HG03520 (cell line): ENCODE results near the gene AKIRIN2.

Experiments used
- ATAC-seq: cut with Tn5 transposase; IDR thresholded peaks from one replicate; pipeline ENCODE4 v1.9.1; 2021; ENCODE audit warnings: mild to moderate bottlenecking, moderate library complexity; ENCODE audit not compliant: unreplicated experiment

Gene AKIRIN2

GRCh38 chr6:87701676-87702588, at the start of gene AKIRIN2:
Gene AKIRIN2 (minus strand): TSS chr6:87702233. CDS start chr6:87701684, 549 bp downstream.
- ATAC-seq: peak; percentile 58

DNA sequence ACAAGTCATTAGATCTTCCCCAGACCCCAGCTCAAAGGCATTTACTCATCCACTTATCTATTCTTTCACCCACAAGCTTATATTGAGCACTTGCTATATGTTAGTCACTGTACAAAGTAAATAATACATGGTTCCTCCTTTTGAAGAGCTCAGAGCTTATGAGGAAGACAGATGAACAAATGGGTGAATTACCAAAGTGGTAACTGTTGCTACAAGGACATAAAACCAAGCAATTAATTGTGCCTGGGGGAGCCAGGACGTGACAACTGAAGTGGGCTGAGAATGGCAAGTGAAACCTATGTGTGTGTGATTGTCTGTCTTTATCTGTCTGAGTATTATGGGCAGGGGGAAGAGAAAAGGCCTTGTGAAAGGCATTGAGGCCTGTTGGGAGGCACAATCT, 45.6 kb upstream of the AKIRIN2 start:
- no peak for ATAC-seq

- no peak for ATAC-seq
These were observed 44.1 kb upstream of the AKIRIN2 start for GRCh38 chr6:87745966-87746721.

- ATAC-seq: no peak
These were observed 41.4 kb upstream of the AKIRIN2 start for GRCh38 chr6:87743454-87743853.

GRCh38 chr6:87742106-87742505, 40.1 kb upstream of the AKIRIN2 start:
- ATAC-seq: no peak

- ATAC-seq: no peak
These were observed 39.1 kb upstream of the AKIRIN2 start for GRCh38 chr6:87741001-87741650.

DNA sequence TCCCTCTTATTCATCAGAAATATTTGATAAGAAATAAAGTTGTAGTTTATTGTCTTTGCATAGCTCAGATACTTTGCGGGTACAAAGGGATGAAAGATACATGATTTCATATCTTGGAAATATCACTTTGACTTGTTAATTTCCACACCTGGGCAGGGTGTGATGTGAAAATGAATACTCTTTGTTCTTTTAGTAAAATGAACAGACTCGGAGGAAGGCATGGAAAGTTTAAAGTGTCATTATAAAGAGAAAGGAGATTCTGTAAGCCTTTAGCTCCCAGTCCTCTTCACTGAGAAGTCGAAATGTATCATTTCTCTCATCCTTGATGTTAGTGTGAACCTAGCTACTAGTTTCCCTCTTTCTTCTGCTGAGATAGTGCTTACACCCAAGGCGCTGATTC, 36.7 kb upstream of the AKIRIN2 start:
- ATAC-seq: no peak

GRCh38 chr6:87738000-87738399, 36.0 kb upstream of the AKIRIN2 start:
- no peak for ATAC-seq

GRCh38 chr6:87736809-87737540, 34.9 kb upstream of the AKIRIN2 start:
- no peak for ATAC-seq

DNA sequence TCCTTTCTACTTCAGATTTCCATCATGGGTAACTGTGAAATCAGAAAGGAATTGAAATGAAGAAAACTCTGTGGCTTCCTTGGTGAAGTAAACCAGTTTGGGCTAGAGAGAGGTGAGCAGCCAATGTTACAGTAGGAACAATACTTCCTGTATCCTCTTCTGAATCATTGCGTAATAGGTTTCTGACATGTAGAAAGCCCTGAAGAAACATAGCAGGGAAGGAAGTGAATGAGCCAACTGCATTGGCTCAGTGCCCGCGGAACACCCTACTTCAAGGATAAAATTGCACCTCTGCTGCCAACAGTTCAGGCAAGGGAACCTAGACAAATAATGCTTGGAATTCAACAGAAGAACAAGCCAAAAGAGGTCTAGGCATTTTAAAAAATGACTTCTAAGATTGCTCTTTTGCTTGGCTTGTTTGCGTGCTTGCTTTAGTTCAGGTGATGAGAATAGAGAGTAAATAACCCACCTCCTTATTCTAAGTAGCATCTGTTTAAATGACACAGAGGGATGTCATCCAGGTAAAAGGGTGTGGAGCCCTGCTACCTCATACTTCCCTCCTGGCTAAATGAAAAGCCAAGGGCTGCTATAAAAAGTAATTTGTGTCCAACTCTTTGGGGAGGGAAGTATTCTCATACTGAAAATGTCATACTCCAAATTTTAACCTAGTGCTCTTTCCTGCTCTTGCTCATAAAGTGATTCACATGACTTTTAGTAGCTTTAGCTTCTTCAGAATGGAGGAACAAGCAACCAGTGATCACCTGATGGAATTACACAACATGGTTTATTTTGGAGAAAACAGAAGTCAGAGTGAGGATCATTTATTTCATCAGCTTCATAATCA, 30.0 kb upstream of the AKIRIN2 start:
- ATAC-seq: peak; percentile 65

- ATAC-seq: no peak
These were observed 29.0 kb upstream of the AKIRIN2 start for GRCh38 chr6:87731080-87731479.

- no peak for ATAC-seq
These were observed 28.1 kb upstream of the AKIRIN2 start for GRCh38 chr6:87729965-87730719.

DNA sequence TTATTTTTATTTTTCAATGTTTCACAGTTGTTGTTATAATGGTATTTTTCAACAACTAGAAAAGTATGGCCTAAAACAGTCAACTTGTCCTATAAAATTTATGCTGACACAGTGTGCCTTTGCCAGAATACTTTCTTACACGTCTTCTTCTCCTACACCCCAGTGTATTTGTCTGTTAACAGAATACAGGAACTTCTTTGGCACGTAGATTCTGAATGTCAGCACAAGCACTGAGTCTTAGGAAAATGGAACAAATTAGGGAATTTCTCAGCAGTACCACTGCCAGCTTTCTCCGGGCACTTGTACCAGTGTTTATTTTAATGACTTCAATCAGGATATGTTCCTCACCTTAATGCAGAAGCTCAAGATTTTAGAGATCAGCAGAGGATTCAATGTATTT, 26.7 kb upstream of the AKIRIN2 start:
- ATAC-seq: no peak

- ATAC-seq: peak; percentile 77
These were observed 23.2 kb upstream of the AKIRIN2 start for GRCh38 chr6:87724983-87725811.

DNA sequence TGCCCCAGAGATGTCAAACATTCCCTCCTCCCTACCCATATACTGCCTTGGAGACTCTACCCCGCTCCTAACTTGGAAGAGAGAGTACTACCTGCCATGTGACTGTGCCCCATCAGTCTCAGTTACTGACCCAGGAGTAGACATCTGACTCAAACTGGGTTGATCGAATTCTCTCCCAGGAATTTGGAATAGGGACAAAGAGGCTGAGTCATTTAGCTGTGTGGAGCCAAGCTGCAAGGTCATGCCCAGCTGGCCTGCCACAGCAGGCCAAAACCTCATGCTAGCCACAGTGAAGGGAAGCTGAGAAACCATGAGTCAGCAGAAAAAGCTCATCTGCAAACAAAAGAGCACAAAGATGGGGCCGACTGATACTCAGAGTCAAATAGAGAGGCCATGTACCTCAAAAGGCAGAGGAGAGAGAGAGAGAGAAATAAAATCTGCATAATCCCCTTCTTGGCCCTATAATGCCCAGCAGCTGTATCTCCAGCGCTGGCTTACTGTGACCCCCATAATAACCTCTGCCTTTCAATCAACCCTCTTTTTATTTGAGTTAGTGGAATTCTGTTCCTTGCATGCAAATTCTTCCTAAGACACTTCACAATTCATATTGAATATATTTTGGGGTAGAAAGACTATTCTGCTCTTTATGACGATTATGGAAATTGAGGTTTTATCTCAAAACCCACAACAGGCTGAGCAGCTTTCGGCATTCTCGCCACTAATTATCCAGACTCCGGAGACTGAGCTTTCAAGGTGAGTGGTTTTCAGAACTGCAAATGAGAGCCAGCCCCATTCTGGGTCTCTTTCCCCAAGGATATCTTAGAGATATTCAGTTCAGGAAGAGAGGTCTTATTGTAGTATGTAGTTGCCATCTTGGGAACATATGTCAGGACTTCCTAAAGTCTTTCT, 21.4 kb upstream of the AKIRIN2 start:
- ATAC-seq: no peak

DNA sequence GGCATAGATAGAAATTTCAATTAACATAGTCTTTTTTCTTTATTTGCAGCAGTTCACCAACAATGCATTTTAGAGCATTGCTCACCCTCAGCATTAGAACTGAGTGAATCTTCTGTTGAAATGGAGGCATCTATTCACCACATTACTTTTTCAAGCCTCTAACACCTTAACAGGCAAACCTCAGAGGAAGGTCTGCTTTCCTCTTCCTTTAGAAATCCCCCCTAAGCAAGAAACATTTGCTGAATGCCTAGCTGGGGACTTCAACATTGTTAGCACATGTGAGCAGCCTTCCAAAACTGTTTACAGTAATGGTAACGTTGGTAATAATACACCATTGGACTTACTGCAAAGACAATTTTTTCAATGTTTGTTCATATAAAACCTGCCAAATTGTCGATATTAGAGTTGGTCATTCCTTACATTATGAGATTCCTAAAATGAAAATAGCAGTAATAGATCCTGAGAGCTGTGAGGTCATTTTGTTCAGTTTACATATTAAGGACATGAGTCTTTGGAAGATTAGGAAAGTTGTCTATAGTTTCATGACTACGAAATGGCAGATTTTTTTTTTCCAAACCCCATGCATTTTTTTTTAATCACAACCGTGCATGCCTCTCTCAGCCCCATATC, 20.6 kb upstream of the AKIRIN2 start:
- ATAC-seq: no peak

GRCh38 chr6:87721311-87721710, 19.3 kb upstream of the AKIRIN2 start:
- no peak for ATAC-seq
